ENCODE data around the gene ITGAD. TPM values are rescaled to one million over a fixed set of nuclear protein-coding genes. Genes with fewer than 3 reads are reported as not detected.

Gene ITGAD
- total RNA-seq, 1 experiment from 2014 or later, result not detected

DNA sequence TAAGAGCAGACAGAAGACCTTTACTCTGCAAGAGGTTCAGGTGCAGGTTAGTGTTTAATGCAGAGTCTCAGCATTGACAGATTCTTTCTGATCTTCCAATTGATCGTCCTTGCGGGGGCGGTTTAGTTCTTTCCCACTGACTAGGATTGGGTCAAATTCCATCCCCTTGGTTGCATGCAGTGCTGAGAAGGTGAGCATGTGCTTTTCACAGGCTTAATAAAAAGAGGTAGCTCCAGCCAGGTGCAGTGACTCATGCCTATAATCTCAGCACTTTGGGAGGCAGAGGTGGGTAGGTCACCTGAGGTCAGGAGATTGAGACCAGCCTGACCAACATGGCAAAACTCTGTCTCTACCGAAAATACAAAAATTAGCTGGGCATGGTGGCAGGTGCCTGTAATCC lies 7.5 kb upstream of the ITGAD start:
- Histone ChIP-seq H3K79me2 (ENCODE audit: insufficient read depth, low read length) (no peaks in the 10 kb centered on the region), H4K91ac (ENCODE audit: insufficient read length, low read depth, low read length) (no peak overlapping the region), H2BK12ac (ENCODE audit: insufficient read length, low read depth, low read length) (no peak overlapping the region), H2AFZ (ENCODE audit: low read length) (no peak overlapping the region), H3K4ac (ENCODE audit: low read depth, low read length) (no peak overlapping the region), H4K8ac (replicated peaks; ENCODE audit: insufficient read length, low read depth, low read length) (no peak overlapping the region), H2BK20ac (ENCODE audit: low read depth, low read length, poor library complexity, severe bottlenecking) (no peak overlapping the region), H3K9ac (ENCODE audit: extremely low read depth, insufficient read length, low read length) (no peak overlapping the region), H3K14ac (ENCODE audit: insufficient read depth, low read length) (no peak overlapping the region), H3K23ac (ENCODE audit: insufficient read length, low read depth, low read length) (no peak overlapping the region), H2BK15ac (ENCODE audit: low read depth, low read length) (no peak overlapping the region), H3T11ph (ENCODE audit: low read length) (no peak overlapping the region), H2AK5ac (ENCODE audit: insufficient read length, low read length) (no peak overlapping the region), H3K4me2 (ENCODE audit: insufficient read depth, insufficient read length, low read length) (no peak overlapping the region), H3K56ac (ENCODE audit: insufficient read length, low read depth, low read length) (no peak overlapping the region), H4K20me1 (ENCODE audit: control insufficient read depth, insufficient read depth, insufficient read length) (no peaks in the 10 kb centered on the region), H3K18ac (ENCODE audit: insufficient read length, low read depth, low read length) (no peak overlapping the region), H3K4me1 (ENCODE audit: insufficient read depth, low read length) (no peaks in the 10 kb centered on the region), H3K27me3 (ENCODE audit: insufficient read depth, low read length) (no peaks in the 10 kb centered on the region), H3K9me3 (ENCODE audit: control insufficient read depth, low read depth, low read length) (no peaks in the 10 kb centered on the region), H2BK5ac (ENCODE audit: insufficient read length, low read length) (no peak overlapping the region), H3K79me1 (ENCODE audit: insufficient read depth, low read depth, low read length, poor library complexity, severe bottlenecking) (no peaks in the 10 kb centered on the region), H3K27ac (ENCODE audit: insufficient read length, low read depth, low read length) (no peak overlapping the region), H4K5ac (ENCODE audit: insufficient read length, low read depth, low read length) (no peak overlapping the region), H2BK120ac (ENCODE audit: low read depth, low read length, poor library complexity, severe bottlenecking) (no peak overlapping the region), H3K23me2 (ENCODE audit: insufficient read length, low read depth, low read length, poor library complexity, severe bottlenecking) (no peaks in the 10 kb centered on the region)
- Mint-ChIP-seq H3K4me3 (no peak overlapping the region), H3K27ac (no peak overlapping the region), H3K4me1 (peaks cover 9 to 11% of the 10 kb centered on the region in 2 experiments), H3K36me3 (ENCODE audit: insufficient read depth in 1 of 3, low read depth in 3 of 3) (no peaks in the 10 kb centered on the region), H3K9me3 (no peaks in the 10 kb centered on the region; a peak in 2 of 5 replicates), H3K27me3 (ENCODE audit: low read depth) (peaks cover 13% of the 10 kb centered on the region)
- no CpG with 5 or more reads among the region's 4 CpGs for WGBS (ENCODE audit: extremely low coverage, insufficient read length, low lambda C conversion rate)
- no peak for DNase-seq
- TF ChIP-seq, protein P1, sequence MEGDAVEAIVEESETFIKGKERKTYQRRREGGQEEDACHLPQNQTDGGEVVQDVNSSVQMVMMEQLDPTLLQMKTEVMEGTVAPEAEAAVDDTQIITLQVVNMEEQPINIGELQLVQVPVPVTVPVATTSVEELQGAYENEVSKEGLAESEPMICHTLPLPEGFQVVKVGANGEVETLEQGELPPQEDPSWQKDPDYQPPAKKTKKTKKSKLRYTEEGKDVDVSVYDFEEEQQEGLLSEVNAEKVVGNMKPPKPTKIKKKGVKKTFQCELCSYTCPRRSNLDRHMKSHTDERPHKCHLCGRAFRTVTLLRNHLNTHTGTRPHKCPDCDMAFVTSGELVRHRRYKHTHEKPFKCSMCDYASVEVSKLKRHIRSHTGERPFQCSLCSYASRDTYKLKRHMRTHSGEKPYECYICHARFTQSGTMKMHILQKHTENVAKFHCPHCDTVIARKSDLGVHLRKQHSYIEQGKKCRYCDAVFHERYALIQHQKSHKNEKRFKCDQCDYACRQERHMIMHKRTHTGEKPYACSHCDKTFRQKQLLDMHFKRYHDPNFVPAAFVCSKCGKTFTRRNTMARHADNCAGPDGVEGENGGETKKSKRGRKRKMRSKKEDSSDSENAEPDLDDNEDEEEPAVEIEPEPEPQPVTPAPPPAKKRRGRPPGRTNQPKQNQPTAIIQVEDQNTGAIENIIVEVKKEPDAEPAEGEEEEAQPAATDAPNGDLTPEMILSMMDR (conservative IDR thresholded peaks at IDR 0.05), result no peak

Measured in H9 (cell line).